RKO (cell line): ENCODE data around the gene SCTR.

Experiments
- DNase-seq: peaks from one replicate; pipeline ENCODE4 v3.0.0-alpha.2; 2016; ENCODE audit warnings: low spot score

The SCTR gene

GRCh38 chr2:119474371-119475224, 49.7 kb downstream of the SCTR start:
- DNase-seq = no peak

GRCh38 chr2:119473621-119474370, 50.5 kb downstream of the SCTR start:
- DNase-seq = no peak

- DNase-seq = no peak
Observed at GRCh38 chr2:119472749-119473148, 51.5 kb downstream of the SCTR start.

GRCh38 chr2:119469661-119470297, 54.5 kb downstream of the SCTR start:
- no peak for DNase-seq

GRCh38 chr2:119469131-119469530, 55.2 kb downstream of the SCTR start:
- DNase-seq = no peak

- no peak for DNase-seq
Observed at GRCh38 chr2:119468154-119468955, 55.9 kb downstream of the SCTR start.

- DNase-seq = no peak
Observed at GRCh38 chr2:119466373-119466772, 57.9 kb downstream of the SCTR start.

GRCh38 chr2:119465687-119466086, 58.6 kb downstream of the SCTR start:
- DNase-seq = no peak

GRCh38 chr2:119464981-119465380, 59.3 kb downstream of the SCTR start:
- DNase-seq = no peak

- no peak for DNase-seq
Observed at GRCh38 chr2:119463990-119464389, 60.3 kb downstream of the SCTR start.

GRCh38 chr2:119463136-119463535, 61.1 kb downstream of the SCTR start:
- no peak for DNase-seq

GRCh38 chr2:119462574-119462973, 61.7 kb downstream of the SCTR start:
- DNase-seq = no peak

- DNase-seq = no peak
Observed at GRCh38 chr2:119461811-119462210, 62.5 kb downstream of the SCTR start.

GRCh38 chr2:119460076-119460475, 64.2 kb downstream of the SCTR start:
- DNase-seq = no peak

GRCh38 chr2:119455066-119455718, 69.1 kb downstream of the SCTR start:
- DNase-seq = no peak

- no peak for DNase-seq
Observed at GRCh38 chr2:119453972-119454593, 70.2 kb downstream of the SCTR start.

GRCh38 chr2:119451336-119452050, 72.8 kb downstream of the SCTR start:
- DNase-seq = no peak

- no peak for DNase-seq
Observed at GRCh38 chr2:119449521-119449920, 74.8 kb downstream of the SCTR start.

- DNase-seq = no peak
Observed at GRCh38 chr2:119448427-119449141, 75.7 kb downstream of the SCTR start.

GRCh38 chr2:119446037-119446436, 78.2 kb downstream of the SCTR start:
- DNase-seq = no peak
